GM21528 (cell line): ENCODE results near the gene MOAP1.
"Not testable (repeated sequence)": the region's sequence is repeated elsewhere in the genome, so short reads cannot be mapped to it uniquely, and the experiment has no call there.

Experiments
- ATAC-seq: cut with Tn5 transposase; IDR thresholded peaks from one replicate; pipeline ENCODE4 v1.9.1; 2021; ENCODE audit warnings: mild to moderate bottlenecking, moderate library complexity; ENCODE audit not compliant: unreplicated experiment, low FRiP score

The MOAP1 gene

GRCh38 chr14:93186956-93187355 lies 2.3 kb upstream of the MOAP1 start:
- ATAC-seq = no peak

GRCh38 chr14:93186466-93186865 lies 1.8 kb upstream of the MOAP1 start:
- ATAC-seq = no peak

- ATAC-seq = peak; percentile 1
These were observed 638 bp upstream of the MOAP1 start for GRCh38 chr14:93185349-93185720.

GRCh38 chr14:93183596-93184317 lies 940 bp downstream of the MOAP1 start:
- ATAC-seq = no peak

GRCh38 chr14:93175492-93175891 lies 9.2 kb downstream of the MOAP1 start:
- ATAC-seq = no peak

- ATAC-seq = not testable (repeated sequence)
These were observed 10.0 kb downstream of the MOAP1 start for GRCh38 chr14:93174731-93175130.

GRCh38 chr14:93173943-93174395 lies 10.7 kb downstream of the MOAP1 start:
- no peak for ATAC-seq

- ATAC-seq = no peak
These were observed 13.3 kb downstream of the MOAP1 start for GRCh38 chr14:93171376-93171775.

- ATAC-seq = not testable (repeated sequence)
These were observed 14.6 kb downstream of the MOAP1 start for GRCh38 chr14:93170141-93170540.

GRCh38 chr14:93169619-93170018 lies 15.1 kb downstream of the MOAP1 start:
- ATAC-seq = not testable (repeated sequence)

GRCh38 chr14:93168610-93169009 lies 16.1 kb downstream of the MOAP1 start:
- ATAC-seq = not testable (repeated sequence)

- ATAC-seq = not testable (repeated sequence)
These were observed 19.1 kb downstream of the MOAP1 start for GRCh38 chr14:93165271-93166265.

- no peak for ATAC-seq
These were observed 21.1 kb downstream of the MOAP1 start for GRCh38 chr14:93163564-93163963.

- no peak for ATAC-seq
These were observed 23.2 kb downstream of the MOAP1 start for GRCh38 chr14:93161411-93161940.

GRCh38 chr14:93160353-93160801 lies 24.3 kb downstream of the MOAP1 start:
- ATAC-seq = no peak

GRCh38 chr14:93159625-93160352 lies 24.9 kb downstream of the MOAP1 start:
- not testable (repeated sequence) for ATAC-seq

- ATAC-seq = not testable (repeated sequence)
These were observed 26.3 kb downstream of the MOAP1 start for GRCh38 chr14:93158349-93158748.

GRCh38 chr14:93156693-93157369 lies 27.9 kb downstream of the MOAP1 start:
- ATAC-seq = no peak

- ATAC-seq = no peak
These were observed 29.0 kb downstream of the MOAP1 start for GRCh38 chr14:93155667-93156066.

- no peak for ATAC-seq
These were observed 31.6 kb downstream of the MOAP1 start for GRCh38 chr14:93153121-93153520.
